Measurements from ENCODE around the gene PTRH1.

Gene PTRH1

GRCh38 chr9:127706836-127707241 lies 8.6 kb downstream of the PTRH1 start, which contains the start of gene CFAP157:
CFAP157 (plus strand) TSS chr9:127706988; CDS start chr9:127707032, 44 bp downstream.
- H4K20me1 ChIP-seq (ENCODE audit: insufficient read depth, low read length) = no peaks in the 10 kb centered on the region
- 0 out of 2 replicates have a peak, but pooled peaks cover 4% of the 10 kb centered on the region for H3K27me3 ChIP-seq (ENCODE audit: insufficient read depth, low read length)
- H3K9me2 ChIP-seq (ENCODE audit: low read depth, low read length) = no peaks in the 10 kb centered on the region
- no peaks in the 10 kb centered on the region for H3F3A ChIP-seq (ENCODE audit: insufficient read depth, low read length)
- H3K27ac ChIP-seq (ENCODE audit: low read depth, low read length, poor library complexity, severe bottlenecking) = no peak within 1 kb of the TSS
- H3K79me2 ChIP-seq (ENCODE audit: insufficient read depth, low read length) = no peaks in the 10 kb centered on the region
- H3K36me3 ChIP-seq (ENCODE audit: insufficient read depth, low read length) = no peaks in the 10 kb centered on the region
- H3K9ac ChIP-seq (ENCODE audit: low read length) = no peak within 1 kb of the TSS
- no peak for TF ChIP-seq CTCF (IDR thresholded peaks at IDR 0.05; ENCODE audit: low read length)
- no peak for TF ChIP-seq EZH2 (IDR thresholded peaks at IDR 0.05; ENCODE audit: borderline replicate concordance, low read length)
- H3K4me1 ChIP-seq (ENCODE audit: insufficient read depth, low read length, severe bottlenecking) = no peaks in the 10 kb centered on the region
- no peak within 1 kb of the TSS for H2AFZ ChIP-seq (ENCODE audit: low read length)
- H3K4me2 ChIP-seq (ENCODE audit: low read length) = no peak within 1 kb of the TSS
- no peaks in the 10 kb centered on the region for H3K9me3 ChIP-seq (ENCODE audit: low read length)
- no peak within 1 kb of the TSS for H3K4me3 ChIP-seq (ENCODE audit: low read depth, low read length, poor library complexity, severe bottlenecking)

GRCh38 chr9:127705577-127706379 lies 9.7 kb downstream of the PTRH1 start:
- Histone ChIP-seq H3F3A (ENCODE audit: insufficient read depth, low read length) (no peaks in the 10 kb centered on the region; the same call in 1 of the 2 replicates), H3K4me1 (ENCODE audit: insufficient read depth, low read length, severe bottlenecking) (no peaks in the 10 kb centered on the region), H3K36me3 (ENCODE audit: insufficient read depth, low read length) (no peaks in the 10 kb centered on the region), H3K27me3 (ENCODE audit: insufficient read depth, low read length) (0 out of 2 replicates have a peak, but pooled peaks cover 4% of the 10 kb centered on the region), H3K9ac (ENCODE audit: low read length) (no peak overlapping the region), H3K4me2 (ENCODE audit: low read length) (no peak overlapping the region), H3K9me3 (ENCODE audit: low read length) (no peaks in the 10 kb centered on the region), H3K27ac (ENCODE audit: low read depth, low read length, poor library complexity, severe bottlenecking) (no peak overlapping the region), H4K20me1 (ENCODE audit: insufficient read depth, low read length) (no peaks in the 10 kb centered on the region), H3K4me3 (ENCODE audit: low read depth, low read length, poor library complexity, severe bottlenecking) (no peak overlapping the region), H3K9me2 (ENCODE audit: low read depth, low read length) (no peaks in the 10 kb centered on the region), H2AFZ (ENCODE audit: low read length) (no peak overlapping the region), H3K79me2 (ENCODE audit: insufficient read depth, low read length) (no peaks in the 10 kb centered on the region)
- no peak for TF ChIP-seq EZH2 (IDR thresholded peaks at IDR 0.05; ENCODE audit: borderline replicate concordance, low read length)
- TF ChIP-seq CTCF (IDR thresholded peaks at IDR 0.05; ENCODE audit: low read length) = no peak

- no peak overlapping the region for H3K9ac ChIP-seq (ENCODE audit: low read length)
- H3K9me3 ChIP-seq (ENCODE audit: low read length) = no peaks in the 10 kb centered on the region
- H3K9me2 ChIP-seq (ENCODE audit: low read depth, low read length) = no peaks in the 10 kb centered on the region
- H3K4me1 ChIP-seq (ENCODE audit: insufficient read depth, low read length, severe bottlenecking) = peaks cover 10% of the 10 kb centered on the region
- H3K4me2 ChIP-seq (ENCODE audit: low read length) = no peak overlapping the region
- H3F3A ChIP-seq (ENCODE audit: insufficient read depth, low read length) = no peaks in the 10 kb centered on the region; the same call in 1 of the 2 replicates
- H3K79me2 ChIP-seq (ENCODE audit: insufficient read depth, low read length) = no peaks in the 10 kb centered on the region
- 0 out of 2 replicates have a peak, but pooled peaks cover 4% of the 10 kb centered on the region for H3K27me3 ChIP-seq (ENCODE audit: insufficient read depth, low read length)
- H2AFZ ChIP-seq (ENCODE audit: low read length) = no peak overlapping the region
- H3K36me3 ChIP-seq (ENCODE audit: insufficient read depth, low read length) = no peaks in the 10 kb centered on the region
- no peaks in the 10 kb centered on the region for H4K20me1 ChIP-seq (ENCODE audit: insufficient read depth, low read length)
- no peak overlapping the region for H3K4me3 ChIP-seq (ENCODE audit: low read depth, low read length, poor library complexity, severe bottlenecking)
- no peak overlapping the region for H3K27ac ChIP-seq (ENCODE audit: low read depth, low read length, poor library complexity, severe bottlenecking)
- no peak for TF ChIP-seq EZH2 (IDR thresholded peaks at IDR 0.05; ENCODE audit: borderline replicate concordance, low read length)
- TF ChIP-seq CTCF (IDR thresholded peaks at IDR 0.05; ENCODE audit: low read length) = no peak
Observed at GRCh38 chr9:127703289-127703946, 12.0 kb downstream of the PTRH1 start.

All from OCI-LY1 (cell line).